GM18868 (cell line): Measurements from ENCODE around the gene VAV2.

Source experiments
- ATAC-seq: cut with Tn5 transposase; IDR thresholded peaks from one replicate; pipeline ENCODE4 v1.9.1; 2021; ENCODE audit warnings: mild to moderate bottlenecking, moderate library complexity; ENCODE audit not compliant: unreplicated experiment

The VAV2 gene

GRCh38 chr9:133737774-133738639 is 254.1 kb downstream of the VAV2 start, which contains the start of gene SARDH:
Gene SARDH (minus strand): TSS chr9:133738352. CDS start chr9:133734173, 4,179 bp downstream.
- peak; percentile 51 for ATAC-seq

- no peak for ATAC-seq
Measured at GRCh38 chr9:133737071-133737773, 254.9 kb downstream of the VAV2 start.

- no peak for ATAC-seq
Measured at GRCh38 chr9:133735931-133736330, 256.2 kb downstream of the VAV2 start.

- ATAC-seq = no peak
Measured at GRCh38 chr9:133735415-133735775, 256.7 kb downstream of the VAV2 start.

GRCh38 chr9:133734590-133735414 is 257.3 kb downstream of the VAV2 start:
- ATAC-seq = no peak

- ATAC-seq = no peak
Measured at GRCh38 chr9:133733796-133734533, 258.2 kb downstream of the VAV2 start.

GRCh38 chr9:133733421-133733795 is 258.7 kb downstream of the VAV2 start:
- ATAC-seq = no peak

GRCh38 chr9:133732639-133733408 is 259.3 kb downstream of the VAV2 start:
- no peak for ATAC-seq

GRCh38 chr9:133731876-133732638 is 260.1 kb downstream of the VAV2 start:
- no peak for ATAC-seq

- no peak for ATAC-seq
Measured at GRCh38 chr9:133730994-133731715, 261.0 kb downstream of the VAV2 start.

GRCh38 chr9:133729617-133730281 is 262.4 kb downstream of the VAV2 start:
- ATAC-seq = no peak

GRCh38 chr9:133728856-133729616 is 263.1 kb downstream of the VAV2 start:
- no peak for ATAC-seq

GRCh38 chr9:133727876-133728441 is 264.2 kb downstream of the VAV2 start:
- ATAC-seq = no peak

- no peak for ATAC-seq
Measured at GRCh38 chr9:133727277-133727875, 264.7 kb downstream of the VAV2 start.

GRCh38 chr9:133726401-133727276 is 265.5 kb downstream of the VAV2 start:
- ATAC-seq = no peak
